ENCODE data around the gene SLC39A11.

SLC39A11 gene

DNA sequence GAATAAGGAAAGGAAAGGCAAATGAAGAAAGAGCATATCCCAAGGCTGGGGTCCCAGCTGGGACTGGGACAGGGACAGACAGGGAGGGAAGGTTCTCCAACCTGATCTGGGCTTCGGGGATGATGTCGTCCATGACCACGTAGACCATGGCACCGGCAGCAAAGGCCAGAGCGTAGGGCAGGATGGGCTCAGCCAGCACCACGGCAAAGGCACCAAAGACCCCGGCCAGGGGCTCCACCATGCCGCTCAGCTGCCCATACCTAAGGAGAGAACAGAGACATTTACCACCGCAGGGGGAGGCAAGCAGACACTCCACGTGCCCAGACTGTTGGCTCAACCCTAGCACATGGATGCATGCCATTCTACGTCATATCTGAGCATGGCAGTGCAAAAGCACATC, 443.8 kb downstream of the SLC39A11 start:
- Histone ChIP-seq H3K27me3 (ENCODE audit: insufficient read depth, poor library complexity, severe bottlenecking) (no peaks in the 10 kb centered on the region), H3K4me3 (replicated peaks; ENCODE audit: insufficient read depth, low read length) (no peak overlapping the region), H3K27ac (replicated peaks) (no peak overlapping the region)
- DNase-seq (ENCODE audit: low read depth in 1 of 2, low spot score in 1 of 2), result no peak
- TF ChIP-seq GABPA (IDR thresholded peaks at IDR 0.05; ENCODE audit: low read depth) (no peak), POLR2AphosphoS5 (IDR thresholded peaks at IDR 0.05; ENCODE audit: low read depth) (no peak), SPI1 (IDR thresholded peaks at IDR 0.05; ENCODE audit: borderline replicate concordance, low read depth) (no peak)
- TF ChIP-seq, protein P1, sequence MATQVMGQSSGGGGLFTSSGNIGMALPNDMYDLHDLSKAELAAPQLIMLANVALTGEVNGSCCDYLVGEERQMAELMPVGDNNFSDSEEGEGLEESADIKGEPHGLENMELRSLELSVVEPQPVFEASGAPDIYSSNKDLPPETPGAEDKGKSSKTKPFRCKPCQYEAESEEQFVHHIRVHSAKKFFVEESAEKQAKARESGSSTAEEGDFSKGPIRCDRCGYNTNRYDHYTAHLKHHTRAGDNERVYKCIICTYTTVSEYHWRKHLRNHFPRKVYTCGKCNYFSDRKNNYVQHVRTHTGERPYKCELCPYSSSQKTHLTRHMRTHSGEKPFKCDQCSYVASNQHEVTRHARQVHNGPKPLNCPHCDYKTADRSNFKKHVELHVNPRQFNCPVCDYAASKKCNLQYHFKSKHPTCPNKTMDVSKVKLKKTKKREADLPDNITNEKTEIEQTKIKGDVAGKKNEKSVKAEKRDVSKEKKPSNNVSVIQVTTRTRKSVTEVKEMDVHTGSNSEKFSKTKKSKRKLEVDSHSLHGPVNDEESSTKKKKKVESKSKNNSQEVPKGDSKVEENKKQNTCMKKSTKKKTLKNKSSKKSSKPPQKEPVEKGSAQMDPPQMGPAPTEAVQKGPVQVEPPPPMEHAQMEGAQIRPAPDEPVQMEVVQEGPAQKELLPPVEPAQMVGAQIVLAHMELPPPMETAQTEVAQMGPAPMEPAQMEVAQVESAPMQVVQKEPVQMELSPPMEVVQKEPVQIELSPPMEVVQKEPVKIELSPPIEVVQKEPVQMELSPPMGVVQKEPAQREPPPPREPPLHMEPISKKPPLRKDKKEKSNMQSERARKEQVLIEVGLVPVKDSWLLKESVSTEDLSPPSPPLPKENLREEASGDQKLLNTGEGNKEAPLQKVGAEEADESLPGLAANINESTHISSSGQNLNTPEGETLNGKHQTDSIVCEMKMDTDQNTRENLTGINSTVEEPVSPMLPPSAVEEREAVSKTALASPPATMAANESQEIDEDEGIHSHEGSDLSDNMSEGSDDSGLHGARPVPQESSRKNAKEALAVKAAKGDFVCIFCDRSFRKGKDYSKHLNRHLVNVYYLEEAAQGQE (IDR thresholded peaks at IDR 0.05; ENCODE audit: insufficient replicate concordance, low read depth), result no peak
- TF ChIP-seq, protein P2, sequence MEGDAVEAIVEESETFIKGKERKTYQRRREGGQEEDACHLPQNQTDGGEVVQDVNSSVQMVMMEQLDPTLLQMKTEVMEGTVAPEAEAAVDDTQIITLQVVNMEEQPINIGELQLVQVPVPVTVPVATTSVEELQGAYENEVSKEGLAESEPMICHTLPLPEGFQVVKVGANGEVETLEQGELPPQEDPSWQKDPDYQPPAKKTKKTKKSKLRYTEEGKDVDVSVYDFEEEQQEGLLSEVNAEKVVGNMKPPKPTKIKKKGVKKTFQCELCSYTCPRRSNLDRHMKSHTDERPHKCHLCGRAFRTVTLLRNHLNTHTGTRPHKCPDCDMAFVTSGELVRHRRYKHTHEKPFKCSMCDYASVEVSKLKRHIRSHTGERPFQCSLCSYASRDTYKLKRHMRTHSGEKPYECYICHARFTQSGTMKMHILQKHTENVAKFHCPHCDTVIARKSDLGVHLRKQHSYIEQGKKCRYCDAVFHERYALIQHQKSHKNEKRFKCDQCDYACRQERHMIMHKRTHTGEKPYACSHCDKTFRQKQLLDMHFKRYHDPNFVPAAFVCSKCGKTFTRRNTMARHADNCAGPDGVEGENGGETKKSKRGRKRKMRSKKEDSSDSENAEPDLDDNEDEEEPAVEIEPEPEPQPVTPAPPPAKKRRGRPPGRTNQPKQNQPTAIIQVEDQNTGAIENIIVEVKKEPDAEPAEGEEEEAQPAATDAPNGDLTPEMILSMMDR (IDR thresholded peaks at IDR 0.05; ENCODE audit: insufficient read depth, low read length), result no peak

DNA sequence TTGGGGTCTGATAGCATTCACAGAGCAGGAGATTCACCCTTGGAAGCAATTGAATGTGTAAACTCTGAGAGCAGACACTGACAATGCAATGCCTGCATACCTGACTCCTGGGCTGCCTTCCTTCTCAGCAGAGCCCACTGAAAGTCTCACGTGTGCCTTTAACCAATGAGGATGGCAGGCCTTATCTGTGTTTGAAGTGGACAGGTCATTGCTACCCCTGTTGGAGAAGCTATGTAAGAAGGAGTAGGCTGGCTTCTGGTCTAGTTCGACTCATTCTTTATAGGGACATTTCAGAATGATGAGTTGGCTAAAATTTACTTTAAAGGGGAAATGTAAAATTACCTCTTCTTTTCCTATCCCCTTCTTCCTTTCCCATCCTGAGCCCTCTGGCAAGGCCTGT, 446.3 kb downstream of the SLC39A11 start:
- TF ChIP-seq, protein P2 (IDR thresholded peaks at IDR 0.05; ENCODE audit: insufficient read depth, low read length), result no peak
- TF ChIP-seq SPI1 (IDR thresholded peaks at IDR 0.05; ENCODE audit: borderline replicate concordance, low read depth), result no peak
- TF ChIP-seq GABPA (IDR thresholded peaks at IDR 0.05; ENCODE audit: low read depth), result no peak
- TF ChIP-seq, protein P1 (IDR thresholded peaks at IDR 0.05; ENCODE audit: insufficient replicate concordance, low read depth), result no peak
- TF ChIP-seq POLR2AphosphoS5 (IDR thresholded peaks at IDR 0.05; ENCODE audit: low read depth), result no peak
- Histone ChIP-seq H3K27ac (replicated peaks) (no peak overlapping the region), H3K27me3 (ENCODE audit: insufficient read depth, poor library complexity, severe bottlenecking) (no peaks in the 10 kb centered on the region), H3K4me3 (replicated peaks; ENCODE audit: insufficient read depth, low read length) (no peak overlapping the region)
- no peak for DNase-seq (ENCODE audit: low read depth in 1 of 2, low spot score in 1 of 2)

DNA sequence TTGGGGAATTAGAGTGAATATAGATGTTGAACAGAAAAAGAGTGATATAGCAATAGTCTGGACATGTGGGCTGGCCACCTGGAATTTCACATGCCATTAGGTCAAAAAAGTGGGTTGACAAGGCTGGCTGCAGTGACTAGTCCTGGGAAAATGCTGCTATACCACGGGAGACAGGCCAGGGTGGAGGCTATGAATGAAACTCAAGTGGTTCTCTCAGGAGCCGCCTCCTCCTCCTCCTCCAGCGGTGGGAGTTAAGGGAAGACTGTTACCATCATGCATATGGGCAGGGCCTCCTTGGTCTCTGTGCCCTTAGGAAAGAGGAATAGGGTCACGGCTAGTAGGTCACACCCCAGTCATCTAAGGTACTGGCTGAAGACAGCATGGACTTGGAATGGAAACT, 448.0 kb downstream of the SLC39A11 start:
- H3K4me3 ChIP-seq (replicated peaks; ENCODE audit: insufficient read depth, low read length), result no peak overlapping the region
- TF ChIP-seq, protein P1 (IDR thresholded peaks at IDR 0.05; ENCODE audit: insufficient replicate concordance, low read depth), result no peak
- TF ChIP-seq GABPA (IDR thresholded peaks at IDR 0.05; ENCODE audit: low read depth) (no peak), SPI1 (IDR thresholded peaks at IDR 0.05; ENCODE audit: borderline replicate concordance, low read depth) (no peak), POLR2AphosphoS5 (IDR thresholded peaks at IDR 0.05; ENCODE audit: low read depth) (no peak)
- TF ChIP-seq, protein P2 (IDR thresholded peaks at IDR 0.05; ENCODE audit: insufficient read depth, low read length), result no peak
- DNase-seq (ENCODE audit: low read depth in 1 of 2, low spot score in 1 of 2), result no peak
- no peaks in the 10 kb centered on the region for H3K27me3 ChIP-seq (ENCODE audit: insufficient read depth, poor library complexity, severe bottlenecking)
- no peak overlapping the region for H3K27ac ChIP-seq (replicated peaks)

Data from HL-60 (cell line).